Measurements from ENCODE around the gene PROX1.

PROX1 gene

DNA sequence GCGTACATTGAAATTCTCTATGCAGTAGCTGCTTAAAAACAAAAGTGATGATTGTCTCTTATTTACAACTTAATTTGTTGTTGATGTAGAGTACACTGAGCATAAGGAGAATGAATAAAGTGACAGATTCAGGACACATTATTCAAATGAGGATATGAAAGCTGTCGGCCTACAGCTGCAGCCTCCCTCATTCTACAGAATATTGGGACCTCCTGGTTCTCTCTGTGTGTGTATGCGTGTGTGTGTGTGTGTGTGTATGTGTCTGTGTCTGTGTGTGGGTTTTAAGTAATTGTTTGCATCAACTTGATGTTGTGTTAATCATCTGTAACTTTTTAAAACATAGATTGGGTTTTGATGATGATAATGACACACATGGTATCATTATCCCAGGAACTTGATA lies 17.9 kb downstream of the PROX1 start (continued):
- TF ChIP-seq, protein P1, sequence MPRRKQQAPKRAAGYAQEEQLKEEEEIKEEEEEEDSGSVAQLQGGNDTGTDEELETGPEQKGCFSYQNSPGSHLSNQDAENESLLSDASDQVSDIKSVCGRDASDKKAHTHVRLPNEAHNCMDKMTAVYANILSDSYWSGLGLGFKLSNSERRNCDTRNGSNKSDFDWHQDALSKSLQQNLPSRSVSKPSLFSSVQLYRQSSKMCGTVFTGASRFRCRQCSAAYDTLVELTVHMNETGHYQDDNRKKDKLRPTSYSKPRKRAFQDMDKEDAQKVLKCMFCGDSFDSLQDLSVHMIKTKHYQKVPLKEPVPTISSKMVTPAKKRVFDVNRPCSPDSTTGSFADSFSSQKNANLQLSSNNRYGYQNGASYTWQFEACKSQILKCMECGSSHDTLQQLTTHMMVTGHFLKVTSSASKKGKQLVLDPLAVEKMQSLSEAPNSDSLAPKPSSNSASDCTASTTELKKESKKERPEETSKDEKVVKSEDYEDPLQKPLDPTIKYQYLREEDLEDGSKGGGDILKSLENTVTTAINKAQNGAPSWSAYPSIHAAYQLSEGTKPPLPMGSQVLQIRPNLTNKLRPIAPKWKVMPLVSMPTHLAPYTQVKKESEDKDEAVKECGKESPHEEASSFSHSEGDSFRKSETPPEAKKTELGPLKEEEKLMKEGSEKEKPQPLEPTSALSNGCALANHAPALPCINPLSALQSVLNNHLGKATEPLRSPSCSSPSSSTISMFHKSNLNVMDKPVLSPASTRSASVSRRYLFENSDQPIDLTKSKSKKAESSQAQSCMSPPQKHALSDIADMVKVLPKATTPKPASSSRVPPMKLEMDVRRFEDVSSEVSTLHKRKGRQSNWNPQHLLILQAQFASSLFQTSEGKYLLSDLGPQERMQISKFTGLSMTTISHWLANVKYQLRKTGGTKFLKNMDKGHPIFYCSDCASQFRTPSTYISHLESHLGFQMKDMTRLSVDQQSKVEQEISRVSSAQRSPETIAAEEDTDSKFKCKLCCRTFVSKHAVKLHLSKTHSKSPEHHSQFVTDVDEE (CRISPR knock-in tag; IDR thresholded peaks at IDR 0.05) = no peak
- no peak for TF ChIP-seq ZFP30 (CRISPR knock-in tag; IDR thresholded peaks at IDR 0.05)
- TF ChIP-seq PPARA (CRISPR knock-in tag; IDR thresholded peaks at IDR 0.05; ENCODE audit: borderline replicate concordance) = no peak
- TF ChIP-seq TCF4 (CRISPR knock-in tag; IDR thresholded peaks at IDR 0.05; ENCODE audit: borderline replicate concordance) = no peak
- TF ChIP-seq PATZ1 (CRISPR knock-in tag; IDR thresholded peaks at IDR 0.05; ENCODE audit: borderline replicate concordance) = no peak
- TF ChIP-seq TOX (CRISPR knock-in tag; IDR thresholded peaks at IDR 0.05; ENCODE audit: borderline replicate concordance) = no peak

GRCh38 chr1:214006845-214007244 lies 19.1 kb downstream of the PROX1 start:
- ATAC-seq = no peak
- TF ChIP-seq ZC3H10 (CRISPR knock-in tag; IDR thresholded peaks at IDR 0.05) (no peak), PATZ1 (CRISPR knock-in tag; IDR thresholded peaks at IDR 0.05; ENCODE audit: borderline replicate concordance) (no peak), GLIS3 (CRISPR knock-in tag; IDR thresholded peaks at IDR 0.05) (no peak), ESRRG (CRISPR knock-in tag; IDR thresholded peaks at IDR 0.05) (no peak), TCF4 (CRISPR knock-in tag; IDR thresholded peaks at IDR 0.05; ENCODE audit: borderline replicate concordance) (no peak), ISL1 (CRISPR knock-in tag; IDR thresholded peaks at IDR 0.05) (no peak)
- TF ChIP-seq, protein P2, sequence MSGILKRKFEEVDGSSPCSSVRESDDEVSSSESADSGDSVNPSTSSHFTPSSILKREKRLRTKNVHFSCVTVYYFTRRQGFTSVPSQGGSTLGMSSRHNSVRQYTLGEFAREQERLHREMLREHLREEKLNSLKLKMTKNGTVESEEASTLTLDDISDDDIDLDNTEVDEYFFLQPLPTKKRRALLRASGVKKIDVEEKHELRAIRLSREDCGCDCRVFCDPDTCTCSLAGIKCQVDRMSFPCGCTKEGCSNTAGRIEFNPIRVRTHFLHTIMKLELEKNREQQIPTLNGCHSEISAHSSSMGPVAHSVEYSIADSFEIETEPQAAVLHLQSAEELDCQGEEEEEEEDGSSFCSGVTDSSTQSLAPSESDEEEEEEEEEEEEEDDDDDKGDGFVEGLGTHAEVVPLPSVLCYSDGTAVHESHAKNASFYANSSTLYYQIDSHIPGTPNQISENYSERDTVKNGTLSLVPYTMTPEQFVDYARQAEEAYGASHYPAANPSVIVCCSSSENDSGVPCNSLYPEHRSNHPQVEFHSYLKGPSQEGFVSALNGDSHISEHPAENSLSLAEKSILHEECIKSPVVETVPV (CRISPR knock-in tag; IDR thresholded peaks at IDR 0.05) = no peak
- TF ChIP-seq, protein P1 (CRISPR knock-in tag; IDR thresholded peaks at IDR 0.05) = no peak

DNA sequence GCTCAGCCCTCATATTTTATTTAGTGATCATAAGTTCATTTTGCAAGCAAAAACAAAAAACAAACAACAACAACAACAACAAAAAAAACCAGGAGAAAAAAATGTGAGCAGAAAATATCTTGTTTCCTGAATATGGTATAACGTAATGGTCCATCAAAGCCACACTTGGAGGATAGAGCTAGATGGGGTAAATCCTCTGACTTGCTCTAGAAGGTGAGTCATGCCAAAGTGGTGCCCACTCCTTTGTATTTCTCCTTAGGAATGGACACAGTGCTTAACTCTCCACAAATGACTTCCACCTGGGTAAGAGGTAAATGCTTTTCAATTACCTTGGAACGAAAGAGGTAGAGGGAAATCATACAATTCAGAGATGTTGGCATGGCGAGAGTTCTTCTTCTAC lies 20.6 kb downstream of the PROX1 start:
- no peak for ATAC-seq

More for the DNA sequence above, 20.6 kb downstream of the PROX1 start:
- no peak for TF ChIP-seq BACH2 (CRISPR knock-in tag; IDR thresholded peaks at IDR 0.05; ENCODE audit: borderline replicate concordance)
- TF ChIP-seq ISL1 (CRISPR knock-in tag; IDR thresholded peaks at IDR 0.05) = no peak
- TF ChIP-seq CSDC2 (CRISPR knock-in tag; IDR thresholded peaks at IDR 0.05) = no peak
- TF ChIP-seq, protein P3, sequence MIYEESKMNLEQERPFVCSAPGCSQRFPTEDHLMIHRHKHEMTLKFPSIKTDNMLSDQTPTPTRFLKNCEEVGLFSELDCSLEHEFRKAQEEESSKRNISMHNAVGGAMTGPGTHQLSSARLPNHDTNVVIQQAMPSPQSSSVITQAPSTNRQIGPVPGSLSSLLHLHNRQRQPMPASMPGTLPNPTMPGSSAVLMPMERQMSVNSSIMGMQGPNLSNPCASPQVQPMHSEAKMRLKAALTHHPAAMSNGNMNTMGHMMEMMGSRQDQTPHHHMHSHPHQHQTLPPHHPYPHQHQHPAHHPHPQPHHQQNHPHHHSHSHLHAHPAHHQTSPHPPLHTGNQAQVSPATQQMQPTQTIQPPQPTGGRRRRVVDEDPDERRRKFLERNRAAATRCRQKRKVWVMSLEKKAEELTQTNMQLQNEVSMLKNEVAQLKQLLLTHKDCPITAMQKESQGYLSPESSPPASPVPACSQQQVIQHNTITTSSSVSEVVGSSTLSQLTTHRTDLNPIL (CRISPR knock-in tag; IDR thresholded peaks at IDR 0.05; ENCODE audit: low read depth) = no peak
- TF ChIP-seq, protein P2 (CRISPR knock-in tag; IDR thresholded peaks at IDR 0.05) = no peak
- TF ChIP-seq POU6F1 (CRISPR knock-in tag; IDR thresholded peaks at IDR 0.05; ENCODE audit: borderline replicate concordance, low read depth) = no peak
- no peak for TF ChIP-seq ZFP30 (CRISPR knock-in tag; IDR thresholded peaks at IDR 0.05)
- no peak for TF ChIP-seq OSR1 (CRISPR knock-in tag; IDR thresholded peaks at IDR 0.05)
- no peak for TF ChIP-seq ZNF8 (CRISPR knock-in tag; IDR thresholded peaks at IDR 0.05)
- no peak for TF ChIP-seq ZC3H10 (CRISPR knock-in tag; IDR thresholded peaks at IDR 0.05)
- TF ChIP-seq ZFP3 (CRISPR knock-in tag; IDR thresholded peaks at IDR 0.05) = no peak
- no peak for TF ChIP-seq ZNF565 (CRISPR knock-in tag; conservative IDR thresholded peaks at IDR 0.05; ENCODE audit: low read depth)
